ENCODE data around the gene PRKCB.

PRKCB gene

GRCh38 chr16:23867566-23867965, 31.8 kb downstream of the PRKCB start:
- no peak for DNase-seq

- no peak for DNase-seq
Observed at GRCh38 chr16:23868136-23868535, 32.4 kb downstream of the PRKCB start.

- peak in 1 of 2 experiments; percentile 15 for DNase-seq
Observed at GRCh38 chr16:23869052-23869451, 33.3 kb downstream of the PRKCB start.

GRCh38 chr16:23871924-23872323, 36.1 kb downstream of the PRKCB start:
- DNase-seq: no peak

- no peak for DNase-seq
Observed at GRCh38 chr16:23874613-23875294, 39.0 kb downstream of the PRKCB start.

GRCh38 chr16:23876256-23876896, 40.6 kb downstream of the PRKCB start:
- DNase-seq: no peak

- no peak for DNase-seq
Observed at GRCh38 chr16:23877107-23878070, 41.6 kb downstream of the PRKCB start.

- no peak for DNase-seq
Observed at GRCh38 chr16:23879735-23880373, 44.1 kb downstream of the PRKCB start.

GRCh38 chr16:23889189-23889588, 53.4 kb downstream of the PRKCB start:
- DNase-seq: no peak

GRCh38 chr16:23893986-23894385, 58.2 kb downstream of the PRKCB start:
- no peak for DNase-seq

GRCh38 chr16:23895052-23895451, 59.3 kb downstream of the PRKCB start:
- DNase-seq: no peak

GRCh38 chr16:23896832-23897821, 61.3 kb downstream of the PRKCB start:
- no peak for DNase-seq

- no peak for DNase-seq
Observed at GRCh38 chr16:23898682-23899430, 63.1 kb downstream of the PRKCB start.

GRCh38 chr16:23899869-23900268, 64.1 kb downstream of the PRKCB start:
- no peak for DNase-seq

- no peak for DNase-seq
Observed at GRCh38 chr16:23900480-23901177, 64.8 kb downstream of the PRKCB start.

GRCh38 chr16:23901178-23902033, 65.6 kb downstream of the PRKCB start:
- DNase-seq: no peak

GRCh38 chr16:23902034-23902747, 66.4 kb downstream of the PRKCB start:
- no peak for DNase-seq

GRCh38 chr16:23902748-23903414, 67.1 kb downstream of the PRKCB start:
- no peak for DNase-seq
